GM18505 (cell line): ENCODE data around the gene ZRANB1.

Experiments
- ATAC-seq: cut with Tn5 transposase; IDR thresholded peaks from one replicate; pipeline ENCODE4 v1.9.1; 2021; ENCODE audit not compliant: unreplicated experiment
- POLR2A ChIP-seq: IDR thresholded peaks from 4 replicates; pipeline ENCODE4 v1.6.1; 2011; ENCODE audit warnings: borderline replicate concordance; ENCODE audit not compliant: insufficient read depth, insufficient read length; ENCODE audit errors: extremely low read depth

ZRANB1 gene

DNA sequence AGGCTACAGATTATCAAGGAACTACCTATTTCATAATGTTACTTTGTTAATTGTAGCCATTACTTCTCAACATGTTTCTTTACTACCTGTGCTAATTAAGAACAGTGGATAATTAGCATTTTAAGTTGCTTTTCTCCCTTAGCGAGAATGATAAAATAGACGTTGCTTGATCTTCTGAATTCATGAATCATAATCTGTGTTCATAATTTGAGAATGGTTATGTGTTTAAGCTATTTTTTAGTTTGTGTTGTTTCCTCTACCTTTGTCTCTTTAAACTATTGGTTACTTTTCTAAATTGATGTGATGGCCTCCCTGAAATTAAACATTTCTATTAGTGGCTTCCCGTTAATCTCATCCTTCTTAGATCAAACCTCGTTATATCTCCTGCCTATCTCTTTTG is at the start of gene ZRANB1:
Gene ZRANB1, plus strand, starts transcription at position 301 of the 400 bp plus-strand sequence. CDS start 371 bp downstream, outside the sequence.
- no peak for TF ChIP-seq POLR2A
- ATAC-seq = no peak

DNA sequence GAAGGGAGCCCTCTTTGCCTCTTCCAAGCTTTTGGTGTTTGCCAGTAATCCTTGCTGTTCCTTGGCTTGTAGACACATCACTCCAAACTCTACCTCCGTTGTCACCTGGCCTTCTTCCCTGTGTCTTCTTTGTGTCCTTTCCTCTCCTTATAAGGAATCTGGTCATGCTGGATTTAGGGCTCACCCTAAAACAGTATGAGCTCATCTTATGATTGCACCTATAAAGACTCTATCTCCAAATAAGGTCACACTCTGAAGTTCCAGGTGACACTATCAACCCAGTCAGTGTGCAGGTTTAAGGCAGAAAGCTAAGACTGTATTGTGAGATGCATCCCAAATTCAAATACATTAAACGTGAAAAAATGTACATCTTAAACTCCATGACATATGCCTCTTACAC is 49.0 kb upstream of the ZRANB1 start:
- TF ChIP-seq POLR2A = no peak
- ATAC-seq = no peak

DNA sequence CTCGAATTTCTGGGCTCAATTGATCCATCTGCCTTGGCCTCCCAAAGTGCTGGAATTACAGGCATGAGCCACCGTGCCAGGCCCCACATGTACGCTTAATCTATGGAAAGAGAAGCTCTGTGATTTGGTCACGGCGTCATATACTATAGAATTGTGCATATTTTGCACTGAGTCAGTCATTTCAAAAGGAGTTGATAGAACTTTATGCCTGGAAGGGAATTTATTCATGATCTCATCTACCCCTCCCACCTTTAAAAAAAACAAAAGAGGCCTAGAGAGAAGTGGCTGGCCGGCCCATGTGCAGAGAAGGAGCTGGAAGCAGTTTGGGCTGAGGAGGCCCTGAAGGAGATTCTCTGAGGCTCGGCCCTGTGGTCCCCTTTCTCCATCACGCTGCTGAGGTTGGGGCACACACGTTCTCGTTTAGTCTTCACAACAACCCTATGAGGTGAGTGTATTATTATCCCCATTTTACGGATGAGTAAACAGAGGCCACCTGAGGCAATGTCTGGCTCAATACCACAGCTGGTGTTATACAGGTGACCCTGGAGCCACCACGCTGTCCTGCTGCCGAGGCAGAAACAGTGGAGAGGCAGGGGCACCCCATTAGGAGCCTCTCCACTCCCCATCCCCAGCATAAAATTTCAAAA is 47.2 kb upstream of the ZRANB1 start:
- TF ChIP-seq POLR2A = no peak
- ATAC-seq = no peak

DNA sequence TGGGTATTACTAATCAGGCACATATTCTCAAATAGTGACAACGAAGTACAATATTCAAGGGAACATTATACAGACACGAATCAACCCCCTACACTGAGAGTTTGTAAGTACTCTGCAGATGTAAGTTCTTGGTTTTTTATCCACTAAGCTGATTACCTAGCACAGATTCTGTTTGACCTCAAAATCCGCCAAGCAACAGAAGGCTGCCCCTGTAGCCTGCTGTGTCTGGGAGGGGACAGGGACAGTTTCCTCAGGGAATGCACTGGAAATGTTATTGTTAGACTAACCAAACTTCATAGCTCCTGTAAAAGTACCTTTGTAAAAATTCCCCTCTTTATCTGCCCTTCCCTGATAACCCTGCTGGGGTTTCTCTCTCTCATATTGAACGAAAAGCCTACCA is 45.2 kb upstream of the ZRANB1 start:
- no peak for TF ChIP-seq POLR2A
- ATAC-seq = no peak

DNA sequence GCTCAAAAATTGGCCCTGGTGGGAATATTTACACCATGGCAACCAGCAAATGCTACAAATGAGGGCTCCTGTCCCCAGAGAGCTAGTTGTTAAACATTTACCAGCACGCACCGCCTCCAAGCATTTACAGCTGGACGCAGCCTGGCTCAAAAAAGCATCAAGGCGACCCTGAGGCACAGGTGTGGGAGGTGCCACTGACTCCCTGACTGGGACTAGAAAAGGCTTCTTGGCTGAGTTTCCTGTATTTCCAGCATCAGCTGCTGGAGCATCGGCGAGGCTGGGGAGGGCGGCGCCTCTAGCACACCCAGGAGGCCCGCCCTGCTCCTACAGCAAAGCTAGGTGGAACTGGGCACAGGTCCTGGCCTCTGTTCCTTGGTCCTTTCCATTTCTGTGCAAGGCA is 43.5 kb upstream of the ZRANB1 start:
- no peak for TF ChIP-seq POLR2A
- no peak for ATAC-seq

DNA sequence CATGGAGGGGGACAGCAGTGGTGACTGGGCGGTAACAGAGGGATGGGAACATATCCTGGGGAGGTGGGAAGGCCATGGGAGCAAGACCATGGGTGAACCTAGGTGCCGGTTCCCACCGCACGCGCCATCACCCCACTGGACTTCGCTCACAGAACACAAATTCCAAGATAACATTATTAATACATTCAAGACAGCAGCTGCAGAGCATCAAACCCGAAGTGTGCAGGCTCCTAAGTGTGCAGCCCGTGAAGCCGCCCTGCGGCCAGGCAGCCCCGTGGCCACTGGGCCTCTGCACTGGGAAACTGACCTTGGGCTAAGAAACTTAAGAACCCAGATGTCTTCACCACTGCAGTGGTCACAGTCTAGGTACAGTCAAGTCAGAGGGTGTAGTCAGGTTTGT is 42.8 kb upstream of the ZRANB1 start:
- no peak for ATAC-seq
- no peak for TF ChIP-seq POLR2A

DNA sequence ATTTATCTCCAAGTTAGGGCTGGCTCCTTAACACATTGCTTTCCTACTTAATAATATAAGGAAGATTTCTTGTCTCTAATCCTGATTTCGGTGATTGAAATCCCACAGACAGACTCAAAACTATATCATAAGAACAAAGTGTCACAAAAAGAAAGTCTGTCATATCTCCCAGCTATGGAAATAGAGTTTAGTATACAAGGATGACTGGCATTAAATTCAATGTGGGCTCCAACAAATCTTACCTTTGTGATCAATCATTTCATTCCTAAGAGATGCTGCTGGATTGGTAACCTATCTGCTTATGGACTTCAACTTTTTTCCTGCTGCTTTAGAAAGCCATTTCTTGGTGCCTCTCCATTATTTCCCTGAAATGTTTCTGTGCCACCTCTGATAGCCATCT is 39.5 kb upstream of the ZRANB1 start:
- ATAC-seq = no peak
- TF ChIP-seq POLR2A = no peak

DNA sequence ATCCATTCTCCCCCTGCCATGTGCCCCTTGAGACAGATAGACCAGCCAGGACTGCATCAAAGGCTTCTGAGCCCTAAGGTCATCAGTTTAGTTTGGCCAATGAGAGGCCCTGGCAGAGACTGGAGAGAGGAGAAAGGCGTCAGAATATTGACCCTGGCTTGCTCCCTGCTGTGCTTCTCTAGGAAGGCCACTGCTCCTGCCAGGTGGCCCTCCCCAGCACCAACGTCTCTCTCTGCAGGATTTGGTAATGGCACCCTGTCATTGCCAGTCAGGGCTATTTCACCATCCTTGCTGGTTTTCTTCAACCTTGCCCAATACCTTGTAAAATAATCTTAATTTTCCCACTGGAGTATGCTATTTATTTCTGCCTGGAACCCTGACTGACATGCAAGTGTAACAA is 38.8 kb upstream of the ZRANB1 start:
- no peak for ATAC-seq
- no peak for TF ChIP-seq POLR2A

DNA sequence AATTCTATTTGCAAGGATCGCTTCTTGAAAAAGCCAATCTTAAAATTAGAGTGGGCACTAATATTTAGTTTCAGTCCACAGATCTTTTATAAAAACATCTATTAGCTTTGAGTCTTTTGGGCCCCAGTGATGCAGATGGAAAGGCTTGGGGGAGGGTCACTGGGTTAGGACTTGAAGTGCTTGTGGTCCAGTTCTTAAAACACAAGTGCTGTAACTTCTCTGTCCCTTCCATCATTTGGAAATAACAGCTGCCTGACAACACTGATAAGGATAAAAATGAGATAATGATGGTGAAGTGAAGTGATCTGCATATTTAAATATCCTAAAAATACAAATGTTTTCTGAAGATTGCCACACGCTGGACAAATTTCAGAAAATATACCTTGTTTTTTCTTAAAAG is 37.1 kb upstream of the ZRANB1 start:
- no peak for TF ChIP-seq POLR2A
- no peak for ATAC-seq

DNA sequence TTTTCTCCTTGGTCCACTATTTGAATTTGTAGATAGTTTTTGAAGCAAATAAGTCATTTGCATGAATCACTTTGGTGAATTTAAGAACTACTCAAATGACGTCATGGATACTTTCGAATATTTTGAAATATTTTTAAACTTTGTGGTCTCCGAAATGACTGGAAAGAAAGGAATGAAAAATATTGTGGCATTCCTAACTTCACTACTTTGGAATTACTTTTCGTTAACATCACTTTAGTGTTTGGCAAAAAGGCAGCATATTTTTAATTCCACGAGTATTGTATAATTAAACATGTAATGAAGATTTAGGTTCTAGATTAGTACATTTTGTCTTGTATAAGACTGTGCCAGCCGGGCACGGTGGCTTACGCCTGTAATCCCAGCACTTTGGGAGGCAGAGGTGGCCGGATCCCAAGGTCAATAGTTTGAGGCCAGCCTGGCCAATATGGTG is 35.3 kb upstream of the ZRANB1 start:
- TF ChIP-seq POLR2A = no peak
- no peak for ATAC-seq

DNA sequence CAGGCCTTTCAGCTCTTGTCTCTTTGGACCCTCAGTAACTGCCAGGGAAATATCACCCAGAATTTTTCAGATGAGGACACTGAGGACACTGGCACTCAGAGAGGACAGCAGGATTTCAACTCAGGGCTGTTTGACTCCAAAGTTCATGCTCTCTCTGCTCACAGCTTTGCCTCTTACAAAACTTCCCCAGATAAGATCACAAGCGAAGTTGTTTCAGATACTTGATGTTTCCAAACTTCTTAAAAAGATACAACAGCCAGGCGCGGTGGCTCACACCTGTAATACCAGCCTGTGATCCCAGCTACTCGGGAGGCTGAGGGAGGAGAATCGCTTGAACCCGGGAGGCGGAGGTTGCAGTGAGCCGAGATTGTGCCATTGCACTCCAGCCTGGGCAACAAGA is 32.4 kb upstream of the ZRANB1 start:
- no peak for ATAC-seq
- no peak for TF ChIP-seq POLR2A

DNA sequence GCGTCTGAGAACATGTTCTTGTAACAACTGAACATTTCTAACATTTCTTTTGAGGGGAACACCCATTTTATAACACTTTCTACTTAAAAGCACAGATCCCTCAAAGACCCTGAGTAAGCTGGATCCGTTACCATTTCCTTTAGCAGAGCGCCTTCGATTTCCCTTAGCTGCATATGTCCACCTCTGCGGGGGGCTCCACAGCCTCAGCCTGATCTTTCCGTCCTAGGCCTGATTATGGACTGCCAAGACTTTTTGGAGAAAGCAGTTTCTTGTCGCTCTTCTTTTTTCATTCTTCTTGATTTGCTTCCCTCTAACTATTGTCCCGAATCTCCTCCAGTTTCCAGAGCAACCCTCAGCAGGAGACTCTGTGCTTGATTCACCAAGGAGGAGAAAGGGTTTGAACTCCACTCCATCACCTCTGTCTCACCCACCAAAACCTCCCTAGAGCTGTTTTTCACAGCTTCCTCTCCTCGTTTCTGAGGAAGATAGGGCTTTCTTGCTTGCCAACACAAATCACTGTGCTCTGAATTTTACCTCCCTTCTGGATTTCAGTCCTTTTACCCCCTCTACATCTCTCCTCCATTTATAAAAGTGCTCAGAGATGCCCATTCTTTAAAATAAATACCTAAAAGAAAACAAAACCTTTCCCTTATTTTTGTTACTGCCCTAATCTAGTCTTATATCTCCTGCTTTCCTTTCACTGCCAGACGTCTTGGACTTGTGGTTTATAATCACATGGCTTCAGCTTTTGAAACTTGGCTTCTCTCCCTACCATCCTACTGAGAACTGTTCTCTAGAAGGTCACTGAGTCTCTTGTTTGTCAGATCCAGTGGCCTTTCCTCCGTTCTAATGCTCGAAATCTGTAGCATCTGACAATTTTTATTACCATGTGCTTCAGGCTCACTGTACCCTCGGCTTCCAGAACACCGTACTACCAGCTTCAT is 30.5 kb upstream of the ZRANB1 start:
- ATAC-seq = no peak

DNA sequence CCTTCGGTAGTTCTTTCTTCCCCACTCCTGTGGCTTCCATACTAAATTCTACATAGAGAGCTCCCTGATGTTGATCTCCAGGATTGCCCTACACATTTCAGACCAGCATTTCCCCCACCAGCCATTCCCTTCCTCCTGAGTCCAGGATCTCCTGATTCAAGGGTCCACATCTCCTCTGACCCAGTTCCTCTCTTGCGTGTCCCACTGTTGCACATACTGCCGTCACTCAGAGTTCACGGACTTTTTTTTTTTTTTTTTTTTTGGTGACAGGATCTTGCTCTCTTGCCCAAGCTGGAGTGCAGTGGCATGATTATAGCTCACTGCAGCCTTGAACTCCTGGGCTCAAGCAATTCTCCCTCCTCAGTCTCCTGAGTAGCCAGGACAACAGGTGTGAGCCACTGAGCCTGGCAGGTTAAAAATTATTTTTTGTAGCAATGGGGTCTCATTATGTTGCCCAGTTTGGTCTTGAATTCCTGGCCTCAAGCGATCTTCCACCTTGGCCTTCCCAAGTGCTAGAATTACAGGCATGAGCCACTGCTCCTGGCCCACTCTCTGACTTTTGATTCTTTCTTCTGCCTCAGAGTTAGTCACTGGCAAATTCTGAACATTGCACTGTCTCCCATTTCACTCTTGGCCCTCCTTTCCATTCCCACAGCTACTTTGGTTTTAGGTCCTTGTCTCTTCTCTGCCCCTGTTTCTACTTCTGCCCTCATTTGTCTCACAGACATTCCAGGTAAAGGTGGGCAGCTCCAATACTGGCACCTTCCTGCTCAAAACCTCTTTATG is 29.6 kb upstream of the ZRANB1 start:
- TF ChIP-seq POLR2A = no peak
- no peak for ATAC-seq

More for the DNA sequence above, 30.5 kb upstream of the ZRANB1 start:
- no peak for TF ChIP-seq POLR2A
